Activated T-helper 1 cell treated with Interleukin-2 at 50 U/mL for 16 hours (primary cell): Measurements from ENCODE around the gene CTNNA3.

Source experiments
- DNase-seq: peaks from one replicate; pipeline ENCODE4 v3.0.0-alpha.2; 2020; ENCODE audit warnings: low read depth

Gene CTNNA3

DNA sequence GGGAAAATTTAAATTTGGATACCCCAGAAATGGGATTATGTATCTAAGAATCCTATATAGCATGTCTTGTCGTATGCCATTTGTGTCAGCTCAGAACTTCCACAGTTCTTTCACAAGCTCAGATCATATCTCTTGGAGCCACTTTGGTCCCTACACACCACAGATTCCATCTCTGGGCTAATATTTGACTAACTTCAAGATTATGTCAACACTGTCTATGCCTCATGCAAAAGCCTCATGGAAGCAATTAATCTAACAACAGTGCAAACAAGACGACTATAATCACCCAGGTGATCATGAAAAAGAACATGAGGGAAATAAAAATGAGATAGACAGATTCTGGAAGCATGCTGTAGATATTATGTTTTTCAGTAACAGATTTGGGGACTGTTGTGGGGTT is 581.0 kb downstream of the CTNNA3 start:
- DNase-seq, result no peak

DNA sequence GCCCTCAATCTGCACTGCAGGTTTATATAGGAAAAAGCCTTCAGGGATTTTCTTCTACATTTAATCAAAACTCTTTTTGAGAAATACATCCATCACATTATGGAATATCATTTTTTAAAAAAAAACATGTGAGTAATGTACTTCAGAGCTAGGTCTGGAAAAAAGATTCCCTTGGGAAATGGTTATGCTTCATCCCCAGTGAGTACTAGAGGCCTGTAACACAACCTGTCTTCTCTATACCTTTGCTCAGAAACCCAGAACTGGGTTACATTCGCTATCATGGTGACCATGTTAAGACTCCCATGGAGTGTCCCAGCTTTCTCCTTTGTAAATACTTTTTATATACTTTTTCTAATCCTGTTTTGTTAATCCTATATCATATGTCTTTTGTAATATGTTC is 583.2 kb downstream of the CTNNA3 start:
- DNase-seq, result no peak

DNA sequence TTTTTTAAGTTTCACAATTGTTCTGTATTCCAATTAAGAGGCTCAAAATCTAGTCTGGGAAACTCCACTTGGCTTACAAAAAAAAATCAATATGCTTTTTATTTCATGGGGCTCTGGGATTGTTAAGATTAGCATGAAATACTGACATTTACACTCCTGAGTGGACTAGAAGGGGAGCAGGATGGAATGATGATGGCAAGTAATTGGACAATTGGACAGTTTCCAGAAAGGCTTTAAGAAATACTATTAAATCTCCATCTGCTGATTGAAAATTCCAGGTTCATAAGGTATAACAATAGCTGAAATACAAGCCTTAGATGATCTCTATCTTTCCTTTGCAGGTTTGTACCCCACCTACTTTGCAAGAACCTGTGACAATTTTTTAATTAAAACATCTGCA is 585.7 kb downstream of the CTNNA3 start:
- DNase-seq, result no peak

DNA sequence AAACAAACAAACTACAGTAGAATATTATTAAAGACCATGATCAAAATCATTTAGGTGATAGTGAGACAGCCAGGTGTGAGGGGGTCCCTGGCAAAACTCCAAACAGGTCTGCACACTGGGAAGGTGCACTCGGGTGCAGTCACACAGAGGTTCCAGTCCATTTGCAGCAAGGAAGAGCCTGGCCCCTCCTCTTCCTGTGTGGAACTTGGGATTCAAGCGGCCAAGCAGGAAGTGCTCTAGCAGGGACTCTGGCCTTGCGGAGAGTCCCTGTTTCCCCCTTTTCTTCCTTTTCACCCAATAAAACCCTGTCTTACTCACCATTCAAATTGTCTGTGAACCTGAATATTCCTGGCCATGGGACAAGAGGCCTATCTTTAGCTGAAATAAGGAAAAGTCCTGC is 588.3 kb downstream of the CTNNA3 start:
- no peak for DNase-seq

DNA sequence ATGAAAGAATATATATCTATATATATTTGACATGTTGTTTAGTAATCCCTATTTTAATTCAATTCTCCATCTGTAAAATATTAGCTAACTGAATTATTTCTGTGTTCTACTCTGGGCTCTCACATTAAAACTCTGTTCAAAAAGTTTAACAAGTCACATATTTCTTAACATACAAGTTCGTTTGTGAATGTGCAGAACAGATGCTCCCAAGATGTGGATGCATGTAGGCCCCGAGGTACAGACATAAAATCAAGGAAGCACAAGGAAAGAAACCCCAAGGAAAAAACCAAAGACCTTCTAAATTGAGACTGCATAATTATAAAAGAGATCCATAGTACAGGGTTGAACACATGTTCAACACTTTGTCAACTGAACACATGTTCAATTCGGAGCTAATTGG is 595.0 kb downstream of the CTNNA3 start:
- DNase-seq, result no peak

DNA sequence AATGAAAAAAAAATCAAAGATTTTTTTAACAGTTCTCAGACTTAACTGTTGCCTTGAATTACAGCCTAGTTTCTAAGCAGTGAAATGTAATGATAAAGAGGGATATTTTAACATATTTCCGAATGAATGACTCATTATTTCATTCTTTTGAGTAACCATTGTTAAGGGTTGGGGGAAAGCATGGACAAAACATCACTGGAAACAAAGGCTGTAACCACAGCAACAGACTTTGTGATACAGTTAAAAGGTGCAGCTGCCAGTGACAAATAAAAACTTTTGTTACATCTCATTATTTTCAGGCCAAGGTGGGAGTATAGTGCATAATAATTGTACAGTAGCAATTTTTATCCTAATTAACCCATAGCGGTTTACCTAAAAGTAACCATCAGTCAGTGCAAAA is 597.5 kb downstream of the CTNNA3 start:
- no peak for DNase-seq

DNA sequence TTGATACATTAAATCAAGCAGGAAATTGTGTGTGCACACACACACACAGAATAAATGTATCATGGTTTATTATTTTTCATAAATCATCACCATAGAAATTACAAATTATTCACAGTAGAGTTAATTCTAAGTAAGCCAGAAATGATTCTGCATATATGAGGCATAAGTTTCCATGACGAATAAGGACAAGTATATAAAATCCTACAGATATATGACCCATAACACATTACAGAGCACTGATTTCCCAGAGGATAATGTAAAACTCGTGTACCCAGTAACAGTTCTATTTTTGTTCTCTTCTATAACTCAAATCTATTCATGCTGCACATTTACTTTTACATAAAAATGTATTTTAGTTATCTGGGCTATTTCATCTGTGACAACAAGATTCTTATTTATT is 600.5 kb downstream of the CTNNA3 start:
- DNase-seq, result no peak

DNA sequence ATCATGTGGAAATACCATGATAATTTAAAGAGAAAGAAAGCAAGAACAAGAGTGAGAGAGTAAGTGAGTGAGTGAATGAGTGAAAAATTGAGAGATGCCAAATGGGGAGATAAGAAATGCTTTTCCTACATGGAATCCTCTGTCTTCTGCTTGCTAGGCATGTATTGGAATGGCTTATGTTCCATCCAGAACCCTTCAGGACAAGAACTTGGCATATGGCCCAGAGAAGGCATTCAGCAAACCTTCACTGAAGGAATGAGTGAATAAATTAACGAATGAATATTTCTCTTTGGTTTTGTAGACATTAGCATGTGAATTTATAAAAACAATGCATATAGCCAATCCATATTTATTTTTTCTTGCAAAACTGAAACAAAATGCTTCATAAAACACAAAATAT is 608.0 kb downstream of the CTNNA3 start:
- no peak for DNase-seq

DNA sequence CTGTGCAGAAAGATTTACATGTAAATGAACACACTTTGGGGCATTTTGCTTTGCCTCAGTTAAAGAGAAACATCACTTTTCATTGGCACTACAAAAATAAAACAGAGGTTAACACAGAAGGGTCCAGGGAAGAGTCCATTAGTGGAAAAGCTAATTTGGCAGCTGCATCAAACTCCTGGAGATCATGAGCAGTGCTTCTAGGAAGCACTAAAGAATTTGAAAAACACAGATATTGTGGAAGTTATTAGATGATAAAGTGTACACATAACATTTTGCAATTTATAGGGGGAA is 608.9 kb downstream of the CTNNA3 start:
- no peak for DNase-seq

DNA sequence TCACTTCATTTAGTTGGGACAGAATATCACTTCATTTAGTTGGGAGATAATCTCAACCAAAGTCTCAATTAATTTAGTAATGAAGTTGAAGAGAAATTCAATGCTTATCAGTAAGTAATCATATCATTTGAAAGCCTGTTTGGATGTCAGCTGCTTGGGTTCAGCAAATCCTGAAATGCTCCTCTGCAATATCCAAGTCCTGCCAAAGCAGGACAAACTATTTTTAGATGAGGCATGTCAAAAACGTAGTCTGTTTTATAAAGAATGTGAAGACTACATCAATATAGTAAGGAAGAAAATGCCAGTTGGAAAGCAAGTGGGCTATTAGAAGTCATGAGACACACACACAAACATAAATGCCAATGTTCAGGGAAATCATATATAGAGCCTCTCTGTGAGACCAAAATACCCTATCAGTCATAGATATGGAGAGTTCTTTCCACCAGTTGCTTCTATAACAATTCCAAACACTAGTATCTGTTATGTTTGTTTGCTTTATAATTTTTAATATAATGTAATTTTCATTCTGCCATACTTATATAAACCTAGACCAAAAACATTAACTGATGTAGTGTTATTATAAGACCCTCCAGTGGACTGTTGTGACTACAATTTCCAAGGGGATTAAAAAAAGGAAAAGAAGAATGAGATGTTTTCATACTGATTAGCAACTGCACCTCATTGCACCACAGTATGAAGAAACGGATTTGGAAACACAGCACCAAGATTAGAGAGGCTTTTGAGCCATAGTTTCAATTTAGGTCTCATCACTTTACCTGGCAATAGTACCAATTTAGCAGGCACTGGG is 609.5 kb downstream of the CTNNA3 start:
- DNase-seq, result no peak

DNA sequence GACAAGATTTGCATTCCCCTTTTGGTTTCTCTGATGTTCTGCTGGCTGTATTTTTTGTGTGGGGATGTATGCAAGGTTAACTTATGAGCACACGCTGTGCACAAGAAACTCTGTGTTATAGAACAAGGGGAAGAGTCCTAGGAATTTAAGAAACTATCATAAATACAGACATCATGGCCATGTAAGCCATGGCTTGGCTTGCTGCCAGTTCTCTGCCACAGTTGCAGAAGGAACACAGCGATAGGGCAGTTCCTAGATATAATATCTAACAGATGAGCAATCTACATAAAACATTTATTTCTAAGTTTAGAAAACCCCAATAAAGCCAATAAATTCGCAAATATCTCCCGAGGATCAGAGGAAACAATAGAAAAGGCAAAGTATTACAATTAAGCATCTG is 616.9 kb downstream of the CTNNA3 start:
- DNase-seq, result no peak

DNA sequence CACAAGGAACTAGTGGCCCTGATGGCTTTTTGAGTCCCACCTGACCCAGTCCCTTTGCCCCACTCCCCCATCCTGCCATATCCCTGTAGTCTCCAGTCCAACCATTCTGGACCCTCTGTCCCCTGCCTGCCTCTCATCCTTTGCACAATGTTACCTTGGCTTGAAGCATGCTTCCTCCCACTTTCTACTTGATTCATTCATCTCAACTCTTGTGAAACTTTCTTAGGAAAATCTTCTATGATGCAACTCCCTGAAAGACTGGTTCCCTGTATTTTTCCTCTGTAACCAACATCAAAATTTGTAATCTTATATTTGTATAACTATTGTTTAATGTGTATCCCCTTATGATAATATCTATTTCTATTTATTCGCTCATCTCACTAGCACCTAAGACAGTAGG is 618.6 kb downstream of the CTNNA3 start:
- no peak for DNase-seq

DNA sequence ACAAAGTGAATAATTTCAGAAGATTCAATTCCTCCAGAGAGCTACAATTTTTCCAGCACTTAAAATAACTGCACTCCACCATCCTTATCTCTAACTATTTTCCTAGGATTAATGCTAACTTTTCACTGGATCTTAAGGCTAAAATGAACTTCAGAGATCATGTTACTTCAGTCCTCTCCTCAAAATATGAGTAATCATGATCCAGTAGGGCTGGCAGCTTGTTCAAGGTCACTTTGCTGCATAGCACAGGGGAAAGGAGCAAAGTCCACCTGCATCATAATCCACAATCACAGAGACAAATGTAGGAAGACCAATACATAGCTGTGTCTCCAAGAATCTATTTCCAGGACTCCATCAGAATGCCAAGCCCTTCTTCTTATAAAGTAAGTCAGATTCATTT is 619.9 kb downstream of the CTNNA3 start:
- DNase-seq, result no peak

DNA sequence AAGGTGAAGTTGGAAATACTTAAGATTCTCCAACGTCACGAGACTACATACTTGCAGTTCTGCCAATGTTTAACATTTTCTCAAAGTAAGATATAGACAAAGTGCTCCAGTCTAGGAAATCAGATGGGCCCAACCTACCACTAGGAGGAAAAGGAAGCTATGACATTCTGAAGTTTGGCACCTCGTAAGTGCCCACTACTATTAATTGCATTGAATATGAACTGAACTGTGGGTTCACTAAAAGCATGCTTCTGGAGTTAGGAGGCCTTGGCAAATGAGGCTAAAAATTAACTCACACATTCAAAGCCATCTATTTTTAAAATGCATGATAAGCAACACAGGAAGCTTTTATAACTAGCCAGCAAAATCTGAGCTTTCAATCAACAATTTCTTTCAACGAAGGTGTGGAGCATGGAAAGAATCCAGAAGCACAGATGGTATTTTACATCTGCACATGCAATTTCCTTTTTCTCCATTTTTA is 620.5 kb downstream of the CTNNA3 start:
- no peak for DNase-seq

DNA sequence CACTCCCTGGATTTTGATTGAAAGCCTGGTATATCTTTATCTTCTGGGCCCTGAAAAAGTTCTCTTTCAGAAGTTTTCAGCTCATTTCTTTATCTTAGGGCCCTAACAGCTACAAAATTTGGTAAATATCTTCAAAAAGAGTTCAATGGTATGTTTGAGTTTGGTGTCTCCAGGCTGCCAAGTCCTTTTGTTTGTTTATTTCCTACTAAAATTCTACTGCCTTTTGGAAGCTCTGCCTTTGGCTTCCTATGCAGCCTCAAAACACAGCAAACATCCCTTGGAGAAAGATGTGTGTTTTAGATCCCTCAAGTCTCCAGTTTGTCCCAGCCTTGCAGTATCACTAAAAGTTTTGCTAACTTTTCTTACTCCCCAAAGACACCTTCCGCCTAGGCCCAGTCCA is 623.3 kb downstream of the CTNNA3 start:
- no peak for DNase-seq

DNA sequence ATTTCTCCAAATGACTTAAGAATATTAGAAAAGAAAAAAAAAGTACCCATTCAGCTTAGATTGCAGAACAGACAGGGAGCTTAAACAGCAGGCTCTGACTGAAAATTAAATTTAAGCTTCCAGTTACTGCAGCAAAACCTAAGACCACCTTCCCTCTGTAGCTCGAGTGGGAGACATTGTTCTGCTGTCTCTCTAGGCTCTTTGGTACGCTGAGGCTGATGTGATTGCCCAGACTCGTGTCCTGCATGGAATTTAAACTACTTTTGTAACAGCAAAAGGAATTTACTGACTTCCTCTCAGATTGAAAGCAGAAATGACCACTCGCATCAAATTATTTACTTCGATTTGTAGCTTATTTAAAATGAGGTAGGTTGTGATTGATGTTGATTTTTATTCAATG is 645.6 kb downstream of the CTNNA3 start:
- DNase-seq, result no peak

DNA sequence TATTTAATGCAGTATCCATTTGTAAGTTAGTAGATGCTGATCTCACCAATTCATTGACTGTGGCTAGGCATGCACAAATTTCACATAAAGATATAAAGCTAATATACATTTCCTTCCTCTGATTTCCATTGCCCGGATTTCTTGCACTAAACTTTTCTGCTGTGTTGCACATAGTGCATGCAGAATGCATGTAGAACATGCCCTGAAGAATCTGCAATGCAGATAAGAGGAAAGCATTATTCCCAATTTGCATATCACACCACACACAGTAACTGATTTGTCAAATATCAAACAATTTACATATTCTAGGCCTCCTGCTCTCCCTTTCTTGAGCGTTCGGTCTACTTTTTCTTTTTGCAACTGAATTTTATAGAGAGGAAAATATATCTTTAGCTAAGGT is 646.0 kb downstream of the CTNNA3 start:
- no peak for DNase-seq

DNA sequence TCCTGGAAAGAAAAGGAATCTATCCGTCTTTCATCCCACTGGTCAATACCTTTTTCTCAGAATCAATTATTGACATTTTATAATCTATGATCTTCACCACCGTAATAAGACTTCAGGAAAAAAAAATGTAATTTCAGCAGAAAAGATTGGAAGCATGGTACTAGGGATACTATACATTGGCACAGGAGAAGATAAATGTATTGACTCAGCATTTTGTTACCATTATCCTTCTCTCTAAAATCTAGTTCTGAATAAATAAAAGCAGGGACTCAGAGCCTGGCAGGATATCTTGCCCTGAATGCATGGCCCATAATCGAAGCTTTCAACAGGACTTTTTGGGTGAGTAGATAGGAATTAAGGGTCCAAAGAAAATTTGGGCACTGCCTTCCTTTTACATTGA is 649.5 kb downstream of the CTNNA3 start:
- DNase-seq, result no peak

DNA sequence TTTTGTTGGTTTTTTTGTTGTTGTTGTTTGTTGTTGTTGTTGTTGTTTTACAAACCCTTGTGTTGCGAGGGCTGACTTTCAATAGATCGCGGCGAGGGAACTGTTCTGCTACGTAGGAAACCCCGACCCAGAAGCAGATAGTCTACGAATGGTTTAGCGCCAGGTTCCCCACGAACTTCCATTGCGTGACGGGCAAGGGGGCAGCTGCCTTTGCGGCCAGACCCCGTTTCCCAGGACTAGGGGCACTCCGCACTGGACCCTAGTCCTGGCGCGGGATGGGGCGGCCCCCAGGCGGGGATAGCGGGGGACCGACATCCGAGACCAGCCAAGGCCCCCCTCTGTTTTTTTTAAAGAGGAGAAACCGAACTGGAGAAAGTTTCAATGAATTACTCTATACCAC is 650.6 kb downstream of the CTNNA3 start:
- no peak for DNase-seq

DNA sequence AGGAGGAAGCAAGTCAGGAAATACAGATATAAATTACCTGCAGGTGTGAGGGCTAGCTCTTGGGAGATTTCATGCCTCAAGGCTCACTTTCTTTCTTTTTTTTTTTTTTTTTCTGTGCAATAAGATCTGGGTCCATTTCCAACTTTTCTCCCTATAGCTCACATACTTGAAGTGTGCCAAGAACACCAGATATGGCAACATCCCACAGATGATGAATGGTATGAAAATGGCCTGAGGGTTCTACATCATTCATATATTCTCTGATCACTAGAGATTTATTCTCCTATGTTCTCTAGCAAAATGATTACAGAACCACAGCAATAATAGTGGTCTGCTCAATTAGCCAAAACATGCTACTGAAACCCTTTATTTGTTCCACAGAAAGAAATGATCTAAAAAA is 653.0 kb downstream of the CTNNA3 start:
- DNase-seq, result no peak

DNA sequence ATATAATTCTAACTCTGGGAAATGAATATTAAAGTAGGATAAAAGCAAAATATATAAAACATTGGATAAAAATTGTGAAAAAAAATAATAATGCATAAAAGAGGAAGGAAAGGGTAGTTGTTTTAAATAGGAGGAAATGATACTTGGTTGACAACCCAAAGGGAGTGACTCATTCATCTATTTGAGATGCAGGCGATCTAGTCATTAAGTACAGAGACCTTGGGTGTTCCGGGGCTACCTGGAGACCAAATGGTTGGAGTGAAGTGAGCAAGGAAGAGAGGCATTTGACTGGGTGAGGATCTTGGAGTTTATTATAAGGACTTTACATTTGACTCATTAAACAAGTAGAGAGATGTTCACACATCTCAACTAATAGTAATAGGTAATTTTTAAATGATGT is 659.2 kb downstream of the CTNNA3 start:
- no peak for DNase-seq

DNA sequence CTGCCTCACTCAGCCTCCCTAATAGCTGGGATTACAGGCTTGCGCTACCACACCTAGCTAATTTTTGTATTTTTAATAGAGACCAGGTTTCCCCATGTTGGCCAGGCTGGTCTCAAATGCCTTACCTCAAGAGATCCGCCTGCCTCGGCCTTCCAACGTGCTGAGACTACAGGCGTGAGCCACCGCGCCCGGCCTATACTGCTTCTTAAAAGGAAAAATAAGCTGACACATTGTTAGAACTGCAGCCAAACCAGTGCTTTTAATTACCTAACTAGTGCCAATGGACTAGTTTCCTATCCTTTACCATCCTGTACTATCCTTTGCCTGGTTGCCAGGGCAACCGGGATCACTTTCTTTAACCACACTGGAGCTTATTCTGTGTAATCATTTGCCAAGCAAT is 662.1 kb downstream of the CTNNA3 start:
- DNase-seq, result no peak

DNA sequence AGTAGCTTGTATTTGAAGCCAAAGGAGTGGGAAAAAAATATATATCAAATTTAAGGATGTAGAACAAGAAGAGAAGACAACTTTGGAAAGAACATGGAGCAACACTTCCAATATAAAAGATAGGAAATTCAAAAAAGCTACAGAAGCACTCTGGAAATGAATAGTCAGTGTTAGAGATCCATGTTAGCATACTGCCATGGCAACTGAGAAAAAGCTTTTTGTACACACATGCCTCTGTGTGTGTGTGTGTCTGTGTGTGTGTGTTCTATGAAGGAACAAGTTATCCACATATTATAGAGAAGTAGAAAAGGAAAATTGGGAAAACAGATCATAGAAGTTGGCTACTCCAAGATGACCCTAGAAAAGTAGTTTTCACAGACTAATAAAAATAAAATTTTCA is 673.9 kb downstream of the CTNNA3 start:
- no peak for DNase-seq

DNA sequence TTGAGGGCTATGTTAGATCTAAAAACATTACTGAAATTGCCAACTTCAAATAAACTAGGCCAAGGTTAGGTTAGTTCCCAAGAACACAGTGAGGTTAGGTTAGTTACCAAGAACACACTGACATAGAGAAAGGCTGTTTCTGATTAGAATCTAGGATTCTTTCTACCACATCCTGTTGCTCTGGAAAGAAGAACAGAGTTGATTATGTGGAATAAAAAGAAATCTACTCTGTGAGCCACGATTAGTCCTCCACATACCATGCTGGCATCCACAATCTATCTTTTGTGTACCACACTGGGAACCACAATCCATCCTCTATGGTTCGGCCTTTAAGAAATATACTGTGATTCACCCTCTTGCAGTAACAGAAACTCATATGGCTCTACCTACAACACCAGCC is 678.8 kb downstream of the CTNNA3 start:
- DNase-seq, result no peak

DNA sequence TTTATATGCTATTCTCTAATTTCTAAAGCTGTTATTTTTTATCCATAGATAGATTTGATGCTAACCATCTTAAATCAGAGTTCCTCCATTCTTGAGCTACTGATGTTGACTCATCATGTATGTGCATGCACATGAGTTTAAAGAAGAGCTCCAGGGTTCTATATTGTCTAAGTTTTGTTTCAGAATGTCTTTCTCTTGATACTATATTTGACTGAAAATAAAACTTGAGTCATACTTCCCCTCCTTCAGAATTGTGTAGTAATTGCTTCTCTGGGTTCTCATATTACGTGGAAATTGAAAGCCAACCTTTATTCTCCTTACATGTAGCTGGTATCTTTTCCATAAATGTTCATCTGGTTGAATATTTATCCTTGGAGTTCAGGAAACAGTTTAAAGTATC is 680.8 kb downstream of the CTNNA3 start:
- DNase-seq, result no peak
